ENCODE results near the gene SLC22A23.

The SLC22A23 gene

DNA sequence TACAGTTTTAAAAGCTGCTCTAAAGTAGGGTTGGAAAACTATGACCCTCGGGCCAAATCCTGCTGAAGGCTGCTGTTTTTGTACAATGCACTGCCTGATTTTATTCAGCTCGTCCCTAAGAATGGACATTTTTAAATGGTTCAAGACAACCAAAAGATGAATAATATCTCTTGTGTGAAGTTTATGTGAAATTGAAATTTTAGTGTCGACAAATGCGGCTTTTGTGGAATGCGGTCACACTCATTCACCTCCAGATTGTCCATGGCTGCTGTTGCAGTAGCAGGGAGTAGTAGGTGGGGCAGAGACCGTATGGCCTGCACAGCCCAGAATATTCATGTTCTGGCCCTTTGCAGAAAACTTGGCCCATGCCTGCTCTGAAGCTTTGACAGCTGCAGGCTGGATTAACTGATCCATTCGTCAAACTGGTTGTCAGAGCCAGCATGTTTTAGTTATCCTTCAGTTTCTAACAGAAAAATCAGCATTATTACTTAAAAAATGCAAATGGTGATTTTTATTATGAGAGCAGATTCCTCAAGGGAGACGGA lies 106.5 kb downstream of the SLC22A23 start:
- FAIRE-seq, result no peak

- no peak for FAIRE-seq
These were observed 107.2 kb downstream of the SLC22A23 start for GRCh38 chr6:3349388-3350251.

- FAIRE-seq, result no peak
These were observed 108.0 kb downstream of the SLC22A23 start for GRCh38 chr6:3348821-3349220.

GRCh38 chr6:3347826-3348225 lies 109.0 kb downstream of the SLC22A23 start:
- no peak for FAIRE-seq

- no peak for FAIRE-seq
These were observed 109.6 kb downstream of the SLC22A23 start for GRCh38 chr6:3347247-3347646.

DNA sequence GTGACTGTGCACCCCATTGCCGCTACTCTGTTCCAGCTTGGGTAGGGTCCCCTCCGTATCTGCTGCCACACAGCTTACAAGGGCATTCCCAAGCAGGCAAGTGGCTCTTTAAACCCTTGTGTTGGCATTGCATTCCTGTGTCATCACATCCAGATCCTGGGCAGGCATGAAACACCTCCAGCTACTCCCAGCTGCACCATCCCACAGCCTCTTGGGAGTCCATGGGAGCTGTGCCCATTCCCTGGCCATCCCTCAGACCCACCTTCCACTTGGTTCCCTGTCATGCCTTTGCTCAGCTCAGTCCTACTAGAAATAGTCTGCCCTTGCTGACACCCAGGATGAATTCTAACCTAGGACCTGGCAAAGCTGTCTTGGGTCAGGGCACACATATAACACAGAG lies 110.4 kb downstream of the SLC22A23 start:
- FAIRE-seq, result no peak

DNA sequence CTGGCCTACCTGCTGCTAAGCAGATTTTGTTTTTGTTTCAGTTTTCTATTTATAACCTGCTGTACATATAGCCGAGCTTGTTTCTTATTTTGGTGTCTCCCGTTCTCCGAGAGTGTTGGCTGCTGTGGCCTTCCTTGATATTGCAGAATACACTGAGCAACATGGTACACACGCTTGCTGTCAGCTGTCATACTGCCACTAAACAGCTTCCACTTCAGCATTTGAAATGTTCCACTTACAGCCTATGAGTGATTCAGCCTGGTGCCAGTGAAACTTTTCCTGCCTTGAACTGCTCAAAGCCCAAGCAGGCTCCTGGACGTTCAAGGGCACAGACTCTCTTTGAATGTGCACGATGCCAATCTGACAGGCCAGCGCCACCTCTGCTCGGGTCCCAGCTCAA lies 111.0 kb downstream of the SLC22A23 start:
- no peak for FAIRE-seq

- no peak for FAIRE-seq
These were observed 113.6 kb downstream of the SLC22A23 start for GRCh38 chr6:3343089-3343883.

- no peak for FAIRE-seq
These were observed 115.4 kb downstream of the SLC22A23 start for GRCh38 chr6:3341467-3341866.

- FAIRE-seq, result no peak
These were observed 116.0 kb downstream of the SLC22A23 start for GRCh38 chr6:3340894-3341293.

- no peak for FAIRE-seq
These were observed 116.5 kb downstream of the SLC22A23 start for GRCh38 chr6:3340358-3340802.

- no peak for FAIRE-seq
These were observed 117.0 kb downstream of the SLC22A23 start for GRCh38 chr6:3339811-3340210.

DNA sequence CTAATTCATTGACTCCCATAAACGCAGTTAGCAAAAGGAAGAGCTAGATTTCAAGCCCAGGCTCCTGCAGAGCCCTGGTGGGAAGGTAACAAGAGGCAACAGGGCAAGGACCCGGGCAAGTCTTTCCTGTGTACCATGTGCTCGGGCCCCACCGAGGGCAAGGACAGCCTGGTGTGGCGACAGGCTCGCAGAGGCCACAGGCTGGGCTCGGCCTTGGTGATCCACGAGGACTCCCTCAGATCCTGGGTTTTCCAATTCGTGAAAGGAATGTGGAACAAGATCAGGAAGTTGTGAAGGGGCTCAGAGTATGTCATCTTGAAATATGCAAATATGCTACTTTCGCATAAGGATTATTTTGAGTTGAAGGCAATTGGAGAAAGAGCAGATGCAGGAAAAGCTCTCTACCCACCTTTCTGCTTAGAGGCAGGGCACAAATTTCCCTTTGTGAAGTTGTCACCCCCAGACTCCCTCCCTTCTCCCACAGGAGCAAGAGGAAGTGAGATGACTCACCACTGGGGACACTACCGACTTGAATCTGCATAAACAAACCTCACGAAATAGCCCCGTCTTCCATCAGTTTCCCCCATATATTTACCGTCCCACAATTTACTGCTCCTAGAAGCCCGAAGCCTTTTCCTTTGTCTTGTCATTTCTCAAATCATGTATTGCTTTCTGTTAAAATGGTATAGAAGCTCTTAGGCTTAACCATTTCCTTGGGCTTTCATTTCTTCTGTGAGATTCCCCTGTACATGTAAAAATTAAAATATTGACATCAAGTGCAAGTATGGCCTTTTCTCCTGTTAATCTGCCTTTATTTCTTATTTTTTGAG lies 119.1 kb downstream of the SLC22A23 start:
- FAIRE-seq, result no peak

DNA sequence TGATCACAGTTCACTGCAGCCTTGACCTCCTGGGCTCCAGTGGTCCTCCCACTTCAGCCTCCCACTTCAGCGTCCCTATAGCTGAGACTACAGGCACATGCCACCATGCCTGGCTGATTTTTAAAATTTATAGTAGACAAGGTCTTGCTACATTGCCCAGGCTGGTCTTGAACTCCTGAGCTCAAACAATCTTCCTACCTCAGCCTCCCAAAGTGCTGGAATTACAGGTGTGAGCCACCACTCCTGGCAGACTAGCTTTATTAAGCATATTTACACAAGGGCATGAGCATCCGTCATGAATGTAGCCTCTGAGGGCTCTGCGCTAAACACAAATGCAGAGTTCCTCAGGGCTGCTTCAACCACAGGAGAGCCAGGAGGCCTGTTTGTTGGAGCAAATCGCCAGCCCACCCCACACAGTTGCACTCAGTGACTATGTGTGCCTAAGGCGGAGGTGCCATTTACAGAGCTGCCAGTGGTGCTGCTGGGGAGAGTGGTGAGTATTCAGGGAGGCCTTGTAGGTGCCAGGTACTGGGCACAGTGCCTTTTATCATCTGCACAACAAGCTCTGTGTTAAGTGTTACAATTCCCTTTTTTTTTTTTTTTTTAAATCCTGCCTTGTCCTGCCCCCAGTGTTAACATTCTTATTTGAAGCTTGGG lies 119.9 kb downstream of the SLC22A23 start:
- no peak for FAIRE-seq

- FAIRE-seq, result no peak
These were observed 120.6 kb downstream of the SLC22A23 start for GRCh38 chr6:3336066-3336786.

- FAIRE-seq, result no peak
These were observed 121.7 kb downstream of the SLC22A23 start for GRCh38 chr6:3335169-3335568.

DNA sequence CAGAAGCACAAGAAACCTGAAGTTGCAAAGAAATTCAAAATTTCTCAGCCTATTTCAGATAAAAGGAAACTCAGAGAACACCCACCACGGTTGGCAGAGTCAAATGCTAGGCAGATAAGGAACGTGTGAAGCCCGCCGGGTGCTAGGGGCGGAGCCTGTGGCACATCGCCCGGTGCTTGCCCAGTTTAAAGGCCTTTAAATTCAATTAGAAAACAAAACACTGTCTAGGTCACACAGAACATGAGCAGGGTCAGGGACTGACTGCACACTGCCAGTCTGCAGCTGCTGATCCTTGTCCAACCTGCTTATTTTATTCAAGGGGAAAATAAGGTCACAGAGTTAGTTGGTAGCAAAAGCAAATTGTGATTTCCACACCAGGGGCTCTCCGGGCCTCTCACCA lies 122.3 kb downstream of the SLC22A23 start:
- FAIRE-seq, result no peak

- no peak for FAIRE-seq
These were observed 123.6 kb downstream of the SLC22A23 start for GRCh38 chr6:3333263-3333662.

DNA sequence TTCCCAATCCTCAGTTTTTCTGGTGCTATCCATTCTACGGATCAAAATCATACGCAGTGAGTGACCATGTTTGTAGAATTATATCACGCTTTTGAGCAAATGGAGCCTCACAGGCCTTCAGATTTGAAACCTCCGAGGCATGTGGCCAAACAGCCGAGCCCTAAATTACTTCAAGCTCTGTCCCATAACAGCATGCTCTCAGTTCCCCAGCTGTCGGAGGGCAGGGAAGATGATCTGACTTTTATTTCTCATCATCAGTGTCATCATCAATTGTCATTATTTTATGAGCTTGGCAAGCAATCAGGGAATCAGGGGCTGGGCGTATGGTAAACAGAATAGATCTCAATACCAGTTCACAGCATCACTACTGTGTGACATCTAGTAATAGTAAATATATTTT lies 124.9 kb downstream of the SLC22A23 start:
- no peak for FAIRE-seq

DNA sequence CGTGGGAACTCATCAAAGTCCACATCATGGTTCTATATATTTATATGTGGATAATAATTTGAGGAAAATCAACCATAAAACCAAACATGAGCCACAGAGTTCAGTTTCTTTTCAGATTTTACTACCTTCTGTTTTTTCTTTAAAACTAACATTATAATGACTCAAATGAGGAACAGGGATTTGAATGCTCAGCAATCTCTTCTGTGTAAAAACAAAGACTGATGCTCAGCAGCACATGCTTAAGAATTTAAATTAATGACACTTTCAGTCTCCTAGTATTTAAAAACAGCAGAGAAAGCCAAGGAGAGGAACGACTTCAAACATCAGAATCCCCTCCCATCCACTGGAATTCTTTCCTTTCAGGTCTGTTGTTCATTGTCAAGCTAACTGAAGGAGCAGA lies 125.4 kb downstream of the SLC22A23 start:
- no peak for FAIRE-seq

DNA sequence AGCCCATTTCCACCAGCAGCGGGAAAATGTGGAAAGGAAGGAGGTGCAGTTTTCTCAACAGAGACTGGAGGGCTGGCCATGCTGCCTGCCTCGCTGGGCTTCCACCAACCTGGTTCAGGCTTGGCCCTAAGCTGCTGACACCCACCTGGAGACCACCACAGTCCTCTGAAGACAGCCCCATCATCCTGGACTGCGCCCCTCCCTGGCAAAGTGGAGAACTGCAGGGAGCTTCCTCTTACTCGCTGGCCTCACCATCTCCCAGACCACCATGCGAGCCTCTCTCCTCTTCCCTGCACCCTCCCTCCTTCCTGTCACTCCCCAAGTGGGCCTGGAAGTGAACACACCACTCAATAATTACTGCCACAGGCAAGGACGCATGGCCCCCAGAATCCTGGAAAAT lies 126.7 kb downstream of the SLC22A23 start:
- FAIRE-seq, result no peak

All from islet of Langerhans (tissue), 1 donor.